K562 (cell line): ENCODE data around the gene PPHLN1. TPM values are rescaled to one million over a fixed set of nuclear protein-coding genes. Genes with fewer than 3 reads are reported as not detected.

Experiments
- ARID2 ChIP-seq: fragments of 450-650 bp; IDR thresholded peaks from 2 replicates; pipeline ENCODE4 v1.6.1; 2017; ENCODE audit warnings: antibody characterized with exemption, mild to moderate bottlenecking
- BCL6 ChIP-seq: fragments of 250-450 bp; sonication (Bioruptor Pico); IDR thresholded peaks from 2 replicates; pipeline ENCODE4 v1.4.0; 2020
- CTBP1 ChIP-seq: fragments of 450-650 bp; IDR thresholded peaks from 2 replicates; pipeline ENCODE4 v1.6.1; 2016; ENCODE audit warnings: borderline replicate concordance
- EHMT2 ChIP-seq: fragments of 450-650 bp; IDR thresholded peaks from 2 replicates; pipeline ENCODE4 v1.6.1; 2018; ENCODE audit warnings: antibody characterized with exemption
- GATAD2A ChIP-seq: fragments of 450-650 bp; IDR thresholded peaks from 2 replicates; pipeline ENCODE4 v1.6.1; 2017
- HDGF ChIP-seq: fragments of 450-650 bp; IDR thresholded peaks from 2 replicates; pipeline ENCODE4 v1.6.1; 2016
- MAZ ChIP-seq, 2 experiments: fragments of 450-650 bp in 1 of 2; sonication (generic) in 1 of 2; formaldehyde crosslinking; IDR thresholded peaks in 1 of 2; conservative IDR thresholded peaks in 1 of 2; 2 replicates each; pipeline versions ENCODE4 v1.4.0 to v1.5.0; 2020; ENCODE audit warnings: mild to moderate bottlenecking in 1 of 2, missing genetic modification reagents in 1 of 2
- MEF2A ChIP-seq: IDR thresholded peaks from 2 replicates; pipeline ENCODE4 v1.6.1; 2011; ENCODE audit warnings: low read depth, mild to moderate bottlenecking, low read length, moderate library complexity; ENCODE audit not compliant: control insufficient read depth
- NRF1 ChIP-seq, 2 experiments: fragments of 450-650 bp; IDR thresholded peaks in 1 of 2; conservative IDR thresholded peaks in 1 of 2; 2 replicates each; pipeline ENCODE4 v1.6.1; 2014; ENCODE audit warnings: mild to moderate bottlenecking in 2 of 2
- PCBP2 ChIP-seq: fragments of 200-400 bp; formaldehyde crosslinking; IDR thresholded peaks from 2 replicates; pipeline ENCODE4 v1.6.1; 2018; ENCODE audit warnings: low read length, low read depth, mild to moderate bottlenecking, moderate library complexity; ENCODE audit not compliant: poor library complexity, severe bottlenecking
- RNF2 ChIP-seq: sonication (generic); IDR thresholded peaks from 2 replicates; pipeline ENCODE4 v1.6.1; 2016
- SMARCB1 ChIP-seq: IDR thresholded peaks from 2 replicates; pipeline ENCODE4 v1.6.1; 2011; ENCODE audit warnings: improper control_type of control experiment, low read depth; ENCODE audit not compliant: insufficient read length
- SOX6 ChIP-seq: fragments of 450-650 bp; IDR thresholded peaks from 2 replicates; pipeline ENCODE4 v1.6.1; 2014; ENCODE audit warnings: mild to moderate bottlenecking
- SPI1 ChIP-seq: IDR thresholded peaks from 2 replicates; pipeline ENCODE4 v1.6.1; 2011; ENCODE audit warnings: low read depth, low read length, control low read depth, borderline replicate concordance
- TEAD2 ChIP-seq: fragments of 450-650 bp; IDR thresholded peaks from 2 replicates; pipeline ENCODE4 v1.6.1; 2016; ENCODE audit warnings: missing genetic modification characterization, control low read depth, missing compliant biosample characterization
- XRCC4 ChIP-seq: IDR thresholded peaks from one replicate; pipeline ENCODE4 v1.6.1; 2011; ENCODE audit not compliant: insufficient read depth, insufficient read length; ENCODE audit errors: extremely low read depth
- ZNF124 ChIP-seq: sonication (generic); formaldehyde crosslinking; IDR thresholded peaks from 2 replicates; pipeline ENCODE4 v1.8.1; 2022; ENCODE audit warnings: missing genetic modification reagents
- polyA plus RNA-seq, 8 experiments: library from polyadenylated mRNA; depleted of rRNA in 4 of 8; stranded (reverse) in 5 of 8; unstranded in 3 of 8; fragments of >200 nt; fragmentation: Nextera tagmentation in 2 of 8; fragmentation: Illumina TruSeq in 1 of 8; extraction: Ambion mirVana in 2 of 8; extraction: Trizol in 1 of 8; gene quantifications; 2 replicates each; pipeline versions ENCODE4 v1.2.1 to v1.2.3, GENCODE V29; 2011 to 2014; ENCODE audit warnings: inconsistent platforms in 1 of 8, missing spikeins in 1 of 8
- total RNA-seq, 7 experiments: library from RNA; depleted of rRNA in 6 of 7; stranded (reverse); fragments of >200 nt in 6 of 7; fragmentation: Illumina TruSeq in 2 of 7; extraction: Trizol in 2 of 7; gene quantifications; 2 replicates each; pipeline versions ENCODE4 v1.2.1 to v1.2.3, GENCODE V29; 2011 to 2021; ENCODE audit warnings: low replicate concordance in 1 of 7
- TF ChIP-seq, protein P1 (sequence below): fragments of 200-400 bp; formaldehyde crosslinking; IDR thresholded peaks from 2 replicates; pipeline ENCODE4 v1.6.1; 2017; ENCODE audit warnings: mild to moderate bottlenecking, low read depth, low read length, moderate library complexity
- TF ChIP-seq, protein P2 (sequence below): fragments of 250-450 bp; sonication (Bioruptor Pico); IDR thresholded peaks from 2 replicates; pipeline ENCODE4 v1.4.0; 2020; ENCODE audit warnings: mild to moderate bottlenecking, moderate library complexity
- TF ChIP-seq, protein P3 (sequence below): fragments of 450-650 bp; formaldehyde crosslinking; conservative IDR thresholded peaks from 2 replicates; pipeline ENCODE4 v1.4.0; 2022; ENCODE audit warnings: mild to moderate bottlenecking, missing genetic modification characterization
- TF ChIP-seq, protein P4 (sequence below): fragments of 250-450 bp; sonication (Bioruptor Pico); IDR thresholded peaks from 2 replicates; pipeline ENCODE4 v1.4.0; 2020
- TF ChIP-seq, protein P5 (sequence below): sonication (generic); formaldehyde crosslinking; IDR thresholded peaks from 2 replicates; pipeline ENCODE4 v1.9.0; 2022; ENCODE audit warnings: mild to moderate bottlenecking, missing genetic modification reagents
- TF ChIP-seq, protein P6 (sequence below): fragments of 450-650 bp; formaldehyde crosslinking; IDR thresholded peaks from 2 replicates; pipeline ENCODE4 v1.4.0; 2022; ENCODE audit warnings: mild to moderate bottlenecking, moderate library complexity

Gene PPHLN1
- total and polyA plus RNA-seq, 9 of the 15 experiments (the other 6 are each of a cell fraction or from before 2014, with no cell fraction given): 66.3 to 112 (median 93.6) TPM

DNA sequence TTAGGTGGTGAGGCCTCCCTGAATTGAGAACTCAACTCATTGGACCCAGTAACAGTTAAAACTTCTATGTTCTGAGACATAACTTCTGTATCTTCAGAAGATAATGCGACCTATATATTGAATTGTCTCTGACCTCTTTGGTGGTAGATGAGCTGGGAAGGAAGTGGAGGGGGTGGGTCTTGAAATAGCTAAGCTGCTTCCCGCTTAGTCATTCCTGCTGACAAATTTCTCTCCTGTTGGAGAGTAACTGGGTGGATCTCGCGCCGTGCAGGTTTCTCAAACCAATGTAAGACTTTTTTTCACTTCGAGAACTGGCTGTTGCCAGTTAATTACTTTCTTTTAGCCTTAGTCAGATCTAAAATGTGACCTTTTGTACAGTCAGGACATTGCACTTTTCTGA, 100.8 kb downstream of the PPHLN1 start (continued):
- TF ChIP-seq HDGF: no peak
- TF ChIP-seq ARID2: no peak
- no peak for TF ChIP-seq BCL6 (CRISPR knock-in tag)
- peak; percentile 91 for TF ChIP-seq SPI1
- TF ChIP-seq XRCC4: no peak
- 0 out of 2 replicates have a peak, but pooled peaks have one; percentile 55 for TF ChIP-seq MEF2A
- 0 out of 2 replicates have a peak, but pooled peaks have one; percentile 25 for TF ChIP-seq SOX6
- no peak for TF ChIP-seq ZNF124
- TF ChIP-seq, protein P1, sequence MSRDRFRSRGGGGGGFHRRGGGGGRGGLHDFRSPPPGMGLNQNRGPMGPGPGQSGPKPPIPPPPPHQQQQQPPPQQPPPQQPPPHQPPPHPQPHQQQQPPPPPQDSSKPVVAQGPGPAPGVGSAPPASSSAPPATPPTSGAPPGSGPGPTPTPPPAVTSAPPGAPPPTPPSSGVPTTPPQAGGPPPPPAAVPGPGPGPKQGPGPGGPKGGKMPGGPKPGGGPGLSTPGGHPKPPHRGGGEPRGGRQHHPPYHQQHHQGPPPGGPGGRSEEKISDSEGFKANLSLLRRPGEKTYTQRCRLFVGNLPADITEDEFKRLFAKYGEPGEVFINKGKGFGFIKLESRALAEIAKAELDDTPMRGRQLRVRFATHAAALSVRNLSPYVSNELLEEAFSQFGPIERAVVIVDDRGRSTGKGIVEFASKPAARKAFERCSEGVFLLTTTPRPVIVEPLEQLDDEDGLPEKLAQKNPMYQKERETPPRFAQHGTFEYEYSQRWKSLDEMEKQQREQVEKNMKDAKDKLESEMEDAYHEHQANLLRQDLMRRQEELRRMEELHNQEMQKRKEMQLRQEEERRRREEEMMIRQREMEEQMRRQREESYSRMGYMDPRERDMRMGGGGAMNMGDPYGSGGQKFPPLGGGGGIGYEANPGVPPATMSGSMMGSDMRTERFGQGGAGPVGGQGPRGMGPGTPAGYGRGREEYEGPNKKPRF: no peak
- TF ChIP-seq, protein P2, sequence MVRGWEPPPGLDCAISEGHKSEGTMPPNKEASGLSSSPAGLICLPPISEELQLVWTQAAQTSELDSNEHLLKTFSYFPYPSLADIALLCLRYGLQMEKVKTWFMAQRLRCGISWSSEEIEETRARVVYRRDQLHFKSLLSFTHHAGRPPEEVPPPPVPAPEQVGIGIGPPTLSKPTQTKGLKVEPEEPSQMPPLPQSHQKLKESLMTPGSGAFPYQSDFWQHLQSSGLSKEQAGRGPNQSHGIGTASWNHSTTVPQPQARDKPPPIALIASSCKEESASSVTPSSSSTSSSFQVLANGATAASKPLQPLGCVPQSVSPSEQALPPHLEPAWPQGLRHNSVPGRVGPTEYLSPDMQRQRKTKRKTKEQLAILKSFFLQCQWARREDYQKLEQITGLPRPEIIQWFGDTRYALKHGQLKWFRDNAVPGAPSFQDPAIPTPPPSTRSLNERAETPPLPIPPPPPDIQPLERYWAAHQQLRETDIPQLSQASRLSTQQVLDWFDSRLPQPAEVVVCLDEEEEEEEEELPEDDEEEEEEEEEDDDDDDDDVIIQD (CRISPR knock-in tag): no peak
- peak; percentile 55; the same call in 1 of the 2 replicates for TF ChIP-seq EHMT2
- TF ChIP-seq, protein P3, sequence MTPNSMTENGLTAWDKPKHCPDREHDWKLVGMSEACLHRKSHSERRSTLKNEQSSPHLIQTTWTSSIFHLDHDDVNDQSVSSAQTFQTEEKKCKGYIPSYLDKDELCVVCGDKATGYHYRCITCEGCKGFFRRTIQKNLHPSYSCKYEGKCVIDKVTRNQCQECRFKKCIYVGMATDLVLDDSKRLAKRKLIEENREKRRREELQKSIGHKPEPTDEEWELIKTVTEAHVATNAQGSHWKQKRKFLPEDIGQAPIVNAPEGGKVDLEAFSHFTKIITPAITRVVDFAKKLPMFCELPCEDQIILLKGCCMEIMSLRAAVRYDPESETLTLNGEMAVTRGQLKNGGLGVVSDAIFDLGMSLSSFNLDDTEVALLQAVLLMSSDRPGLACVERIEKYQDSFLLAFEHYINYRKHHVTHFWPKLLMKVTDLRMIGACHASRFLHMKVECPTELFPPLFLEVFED (CRISPR knock-in tag): 0 out of 2 replicates have a peak, but pooled peaks have one; percentile 49
- TF ChIP-seq, protein P4, sequence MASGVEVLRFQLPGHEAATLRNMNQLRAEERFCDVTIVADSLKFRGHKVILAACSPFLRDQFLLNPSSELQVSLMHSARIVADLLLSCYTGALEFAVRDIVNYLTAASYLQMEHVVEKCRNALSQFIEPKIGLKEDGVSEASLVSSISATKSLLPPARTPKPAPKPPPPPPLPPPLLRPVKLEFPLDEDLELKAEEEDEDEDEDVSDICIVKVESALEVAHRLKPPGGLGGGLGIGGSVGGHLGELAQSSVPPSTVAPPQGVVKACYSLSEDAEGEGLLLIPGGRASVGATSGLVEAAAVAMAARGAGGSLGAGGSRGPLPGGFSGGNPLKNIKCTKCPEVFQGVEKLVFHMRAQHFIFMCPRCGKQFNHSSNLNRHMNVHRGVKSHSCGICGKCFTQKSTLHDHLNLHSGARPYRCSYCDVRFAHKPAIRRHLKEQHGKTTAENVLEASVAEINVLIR (CRISPR knock-in tag): no peak
- 0 out of 2 replicates have a peak, but pooled peaks have one; percentile 11 for TF ChIP-seq CTBP1
- no peak for TF ChIP-seq SMARCB1
- TF ChIP-seq NRF1 (conservative IDR thresholded peaks at IDR 0.05 in 1 of 2, IDR thresholded peaks at IDR 0.05 in 1 of 2): peak in 1 of 2 experiments; percentile 24; a peak in 1 of 4 replicates
- 0 out of 2 replicates have a peak, but pooled peaks have one; percentile 40 for TF ChIP-seq GATAD2A
- no peak for TF ChIP-seq MAZ (CRISPR knock-in tag; conservative IDR thresholded peaks at IDR 0.05 in 1 of 2, IDR thresholded peaks at IDR 0.05 in 1 of 2)
- no peak for TF ChIP-seq PCBP2
- TF ChIP-seq RNF2: peak; percentile 28; the same call in 1 of the 2 replicates
- TF ChIP-seq, protein P5, sequence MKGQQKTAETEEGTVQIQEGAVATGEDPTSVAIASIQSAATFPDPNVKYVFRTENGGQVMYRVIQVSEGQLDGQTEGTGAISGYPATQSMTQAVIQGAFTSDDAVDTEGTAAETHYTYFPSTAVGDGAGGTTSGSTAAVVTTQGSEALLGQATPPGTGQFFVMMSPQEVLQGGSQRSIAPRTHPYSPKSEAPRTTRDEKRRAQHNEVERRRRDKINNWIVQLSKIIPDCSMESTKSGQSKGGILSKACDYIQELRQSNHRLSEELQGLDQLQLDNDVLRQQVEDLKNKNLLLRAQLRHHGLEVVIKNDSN (CRISPR knock-in tag): no peak
- TF ChIP-seq, protein P6, sequence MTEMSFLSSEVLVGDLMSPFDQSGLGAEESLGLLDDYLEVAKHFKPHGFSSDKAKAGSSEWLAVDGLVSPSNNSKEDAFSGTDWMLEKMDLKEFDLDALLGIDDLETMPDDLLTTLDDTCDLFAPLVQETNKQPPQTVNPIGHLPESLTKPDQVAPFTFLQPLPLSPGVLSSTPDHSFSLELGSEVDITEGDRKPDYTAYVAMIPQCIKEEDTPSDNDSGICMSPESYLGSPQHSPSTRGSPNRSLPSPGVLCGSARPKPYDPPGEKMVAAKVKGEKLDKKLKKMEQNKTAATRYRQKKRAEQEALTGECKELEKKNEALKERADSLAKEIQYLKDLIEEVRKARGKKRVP: no peak
- TF ChIP-seq TEAD2 (tag): no peak
